Measurements from ENCODE around the gene CDH23. TPM values are rescaled to one million over a fixed set of nuclear protein-coding genes. Genes with fewer than 3 reads are reported as not detected.

The CDH23 gene
- total and polyA plus RNA-seq, 2 of the 8 experiments (the other 6 are each of a cell fraction or from before 2014, with no cell fraction given), result 1.9 to 4.9 TPM

GRCh38 chr10:71667387-71667752 is 270.6 kb downstream of the CDH23 start (continued):
- TF ChIP-seq, protein P1, sequence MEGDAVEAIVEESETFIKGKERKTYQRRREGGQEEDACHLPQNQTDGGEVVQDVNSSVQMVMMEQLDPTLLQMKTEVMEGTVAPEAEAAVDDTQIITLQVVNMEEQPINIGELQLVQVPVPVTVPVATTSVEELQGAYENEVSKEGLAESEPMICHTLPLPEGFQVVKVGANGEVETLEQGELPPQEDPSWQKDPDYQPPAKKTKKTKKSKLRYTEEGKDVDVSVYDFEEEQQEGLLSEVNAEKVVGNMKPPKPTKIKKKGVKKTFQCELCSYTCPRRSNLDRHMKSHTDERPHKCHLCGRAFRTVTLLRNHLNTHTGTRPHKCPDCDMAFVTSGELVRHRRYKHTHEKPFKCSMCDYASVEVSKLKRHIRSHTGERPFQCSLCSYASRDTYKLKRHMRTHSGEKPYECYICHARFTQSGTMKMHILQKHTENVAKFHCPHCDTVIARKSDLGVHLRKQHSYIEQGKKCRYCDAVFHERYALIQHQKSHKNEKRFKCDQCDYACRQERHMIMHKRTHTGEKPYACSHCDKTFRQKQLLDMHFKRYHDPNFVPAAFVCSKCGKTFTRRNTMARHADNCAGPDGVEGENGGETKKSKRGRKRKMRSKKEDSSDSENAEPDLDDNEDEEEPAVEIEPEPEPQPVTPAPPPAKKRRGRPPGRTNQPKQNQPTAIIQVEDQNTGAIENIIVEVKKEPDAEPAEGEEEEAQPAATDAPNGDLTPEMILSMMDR (IDR thresholded peaks at IDR 0.05; ENCODE audit: control extremely low read depth in 1 of 3, insufficient read depth in 1 of 3, low read depth in 1 of 3, low read length in 3 of 3), result no peak
- TF ChIP-seq RAD21 (IDR thresholded peaks at IDR 0.05 in 1 of 2, conservative IDR thresholded peaks at IDR 0.05 in 1 of 2; ENCODE audit: low read depth in 2 of 2, low read length in 2 of 2), result no peak
- no peak for TF ChIP-seq SP4 (IDR thresholded peaks at IDR 0.05; ENCODE audit: low read length)
- TF ChIP-seq TCF12 (IDR thresholded peaks at IDR 0.05; ENCODE audit: low read depth, low read length), result no peak
- no peak for TF ChIP-seq EGR1 (IDR thresholded peaks at IDR 0.05; ENCODE audit: borderline replicate concordance, low read depth, low read length)
- TF ChIP-seq ATF3 (IDR thresholded peaks at IDR 0.05; ENCODE audit: insufficient read depth, low read depth, low read length), result no peak
- no peak for TF ChIP-seq TAF7 (optimal IDR thresholded peaks at IDR 0.05; ENCODE audit: borderline replicate concordance, low read depth, low read length)
